Right atrium auricular region (tissue), 2 donors: ENCODE measurements around the gene NFATC2. TPM values are rescaled to one million over a fixed set of nuclear protein-coding genes. Genes with fewer than 3 reads are reported as not detected.

ENCODE experiments used
- DNase-seq: peaks from one replicate; pipeline ENCODE4 v3.0.0-alpha.2; 2019; ENCODE audit warnings: low spot score
- H3K27ac ChIP-seq, 2 donors: fragments of 200-600 bp; sonication (generic); 1 replicate in 1 of 2; 2 replicates in 1 of 2; pipeline ENCODE4 v1.5.1; 2016 to 2019
- H3K27me3 ChIP-seq, 2 donors: fragments of 200-600 bp; sonication (generic); one replicate each; pipeline versions ENCODE4 v1.5.1 to v1.6.0; 2017 to 2019
- H3K36me3 ChIP-seq: fragments of 200-600 bp; sonication (generic); one replicate; pipeline ENCODE4 v1.5.1; 2016
- H3K4me1 ChIP-seq, 2 donors: fragments of 200-600 bp; sonication (generic); one replicate each; pipeline versions ENCODE4 v1.5.1 to v1.6.0; 2017 to 2019
- H3K4me3 ChIP-seq, 2 donors: fragments of 200-600 bp; sonication (generic); 1 replicate in 1 of 2; 2 replicates in 1 of 2; pipeline ENCODE4 v1.5.1; 2017 to 2019; ENCODE audit warnings: mild to moderate bottlenecking in 1 of 2, moderate library complexity in 1 of 2
- H3K9me3 ChIP-seq, 2 donors: fragments of 200-600 bp; sonication (generic); one replicate each; pipeline ENCODE4 v1.5.1; 2019
- total RNA-seq, 2 donors: library from RNA; depleted of rRNA; stranded (reverse); fragments of >200 nt; gene quantifications; one replicate each; pipeline ENCODE4 v1.1.0, GENCODE V29; 2016
- TF ChIP-seq, protein P1 (sequence below), 2 donors: fragments of 200-600 bp; sonication (generic); IDR thresholded peaks; one replicate each; pipeline ENCODE4 v1.5.1; 2019; ENCODE audit warnings: antibody characterized with exemption in 2 of 2

The NFATC2 gene
- total RNA-seq, 2 donors from 2014 or later: 8.6 to 12.5 TPM

DNA sequence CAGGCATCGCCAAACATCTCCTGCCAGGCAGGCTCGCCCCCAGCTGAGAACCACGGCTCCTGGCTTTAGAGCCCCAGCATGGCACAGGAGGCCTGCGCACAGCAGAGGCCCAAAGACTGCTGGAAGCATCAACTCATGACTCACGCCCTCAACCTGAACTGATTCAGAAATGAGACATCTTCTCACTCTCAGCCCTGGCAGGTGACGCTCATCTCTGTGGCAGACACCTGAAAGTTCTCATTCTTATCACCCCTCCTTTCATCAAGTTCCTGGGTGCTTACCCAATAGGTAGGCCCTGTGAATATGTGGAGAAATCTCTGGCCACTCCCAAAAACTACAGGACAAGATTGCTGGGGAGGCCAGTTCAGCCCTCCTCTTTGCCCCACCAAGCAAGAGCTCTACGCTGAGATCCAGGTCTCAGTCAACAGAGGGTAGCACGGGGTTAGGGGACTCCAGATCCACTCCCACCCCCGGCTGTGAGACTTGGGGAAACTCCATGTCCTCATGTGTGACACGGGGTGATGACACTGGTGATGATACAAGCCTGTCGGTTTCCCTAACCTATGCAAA lies 11.3 kb downstream of the NFATC2 start:
- Histone ChIP-seq H3K4me3 (no peak overlapping the region), H3K27ac (peak overlapping the region; percentile 27 to 87), H3K36me3 (no peaks in the 10 kb centered on the region), H3K4me1 (peaks cover 2 to 82% of the 10 kb centered on the region in 2 donors), H3K9me3 (no peaks in the 10 kb centered on the region), H3K27me3 (no peaks in the 10 kb centered on the region)
- DNase-seq: no peak
- TF ChIP-seq, protein P1, sequence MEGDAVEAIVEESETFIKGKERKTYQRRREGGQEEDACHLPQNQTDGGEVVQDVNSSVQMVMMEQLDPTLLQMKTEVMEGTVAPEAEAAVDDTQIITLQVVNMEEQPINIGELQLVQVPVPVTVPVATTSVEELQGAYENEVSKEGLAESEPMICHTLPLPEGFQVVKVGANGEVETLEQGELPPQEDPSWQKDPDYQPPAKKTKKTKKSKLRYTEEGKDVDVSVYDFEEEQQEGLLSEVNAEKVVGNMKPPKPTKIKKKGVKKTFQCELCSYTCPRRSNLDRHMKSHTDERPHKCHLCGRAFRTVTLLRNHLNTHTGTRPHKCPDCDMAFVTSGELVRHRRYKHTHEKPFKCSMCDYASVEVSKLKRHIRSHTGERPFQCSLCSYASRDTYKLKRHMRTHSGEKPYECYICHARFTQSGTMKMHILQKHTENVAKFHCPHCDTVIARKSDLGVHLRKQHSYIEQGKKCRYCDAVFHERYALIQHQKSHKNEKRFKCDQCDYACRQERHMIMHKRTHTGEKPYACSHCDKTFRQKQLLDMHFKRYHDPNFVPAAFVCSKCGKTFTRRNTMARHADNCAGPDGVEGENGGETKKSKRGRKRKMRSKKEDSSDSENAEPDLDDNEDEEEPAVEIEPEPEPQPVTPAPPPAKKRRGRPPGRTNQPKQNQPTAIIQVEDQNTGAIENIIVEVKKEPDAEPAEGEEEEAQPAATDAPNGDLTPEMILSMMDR (IDR thresholded peaks at IDR 0.05): no peak

DNA sequence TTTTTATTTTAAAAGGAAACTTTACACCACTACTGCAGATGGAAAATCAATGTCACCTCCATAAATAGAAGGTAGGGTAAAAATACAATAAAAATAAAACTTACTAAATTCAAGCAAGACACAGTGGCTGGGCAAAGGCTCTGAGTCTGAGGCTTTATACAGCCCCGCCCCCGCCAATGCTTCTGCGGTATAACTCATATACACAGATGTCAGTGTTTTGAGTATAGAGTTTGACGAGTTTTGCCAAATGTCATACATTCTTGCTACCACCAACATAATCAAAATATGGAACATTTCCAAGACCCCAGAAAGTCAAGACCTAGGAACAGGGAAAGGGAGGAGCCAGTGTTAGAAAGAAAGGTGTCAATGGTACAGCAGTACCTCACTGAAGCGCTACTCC lies 12.8 kb downstream of the NFATC2 start:
- Histone ChIP-seq H3K4me1 (peaks cover 2 to 83% of the 10 kb centered on the region in 2 donors), H3K27ac (no peak overlapping the region), H3K4me3 (no peak overlapping the region), H3K36me3 (no peaks in the 10 kb centered on the region), H3K9me3 (no peaks in the 10 kb centered on the region), H3K27me3 (no peaks in the 10 kb centered on the region)
- DNase-seq: no peak
- TF ChIP-seq, protein P1 (IDR thresholded peaks at IDR 0.05): no peak

DNA sequence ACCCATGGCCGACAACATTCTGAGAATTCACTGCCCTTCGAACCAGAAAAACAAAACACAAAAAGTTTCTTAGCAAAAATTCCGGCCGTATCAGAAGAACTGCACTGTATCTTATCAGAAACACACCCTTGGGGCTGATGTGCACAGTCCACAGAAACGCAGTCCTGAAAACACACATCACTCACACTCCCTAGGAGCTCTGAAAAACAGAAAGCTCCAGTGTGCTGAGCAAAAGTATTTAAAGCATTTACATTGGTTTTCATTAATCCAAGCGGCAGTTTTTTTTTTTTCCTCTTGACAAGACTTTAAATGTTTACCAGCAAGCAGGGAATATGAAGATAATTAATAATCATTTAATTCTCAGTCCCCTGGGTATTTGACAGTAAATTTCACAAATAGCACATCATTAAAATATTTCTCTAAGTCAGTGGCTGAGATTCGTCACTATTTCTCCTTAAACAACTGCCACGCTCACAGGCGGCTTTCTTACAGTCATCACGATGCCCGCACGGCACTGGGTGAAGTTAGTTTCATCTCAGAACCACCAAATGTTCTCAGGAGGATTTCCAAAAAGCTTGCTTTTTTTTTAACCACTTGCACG lies 13.3 kb downstream of the NFATC2 start:
- peak overlapping the region; percentile 12 to 37 for H3K27ac ChIP-seq
- peaks cover 2 to 83% of the 10 kb centered on the region in 2 donors for H3K4me1 ChIP-seq

DNA sequence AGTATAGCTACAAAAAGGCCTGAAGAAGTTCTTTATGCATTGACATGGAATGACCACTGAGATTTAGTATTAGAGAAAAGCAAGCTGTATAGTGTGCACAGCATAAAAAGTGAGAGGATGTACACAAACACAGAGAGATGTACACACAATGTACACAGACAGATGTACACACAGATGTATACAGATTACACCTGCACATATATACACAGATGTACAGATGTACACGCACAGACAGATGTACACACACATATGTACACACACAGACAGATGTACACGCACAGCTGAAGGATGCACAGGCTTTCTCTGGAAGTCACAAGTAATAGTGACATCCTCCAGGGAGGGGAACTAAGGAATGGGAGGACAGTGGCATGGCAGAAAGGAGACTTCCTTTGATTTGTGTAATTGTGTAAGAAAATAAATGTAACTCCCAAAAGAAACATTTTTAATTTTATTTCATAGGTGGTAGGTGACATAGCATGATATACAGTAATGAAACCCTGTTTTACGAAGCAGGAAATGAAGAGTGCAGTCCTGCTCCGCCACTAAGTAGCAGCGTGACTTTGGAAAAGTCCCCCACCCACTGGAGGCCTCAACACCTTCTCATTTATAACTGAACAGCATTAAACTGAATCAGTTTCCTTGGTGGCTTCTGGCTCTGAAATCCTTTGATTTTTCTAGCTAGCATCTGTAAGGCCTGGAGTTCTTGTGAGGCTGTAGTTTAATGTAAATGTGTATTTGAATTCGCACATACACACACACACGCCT lies 14.1 kb downstream of the NFATC2 start:
- H3K27ac ChIP-seq: peak overlapping the region; percentile 12 to 37
- H3K4me1 ChIP-seq: peaks cover 2 to 76% of the 10 kb centered on the region in 2 donors
- no peaks in the 10 kb centered on the region for H3K36me3 ChIP-seq
- TF ChIP-seq, protein P1 (IDR thresholded peaks at IDR 0.05): no peak
- no peaks in the 10 kb centered on the region for H3K9me3 ChIP-seq
- no peak overlapping the region for H3K4me3 ChIP-seq
- no peaks in the 10 kb centered on the region for H3K27me3 ChIP-seq
- DNase-seq: no peak

More for the DNA sequence above, 13.3 kb downstream of the NFATC2 start:
- H3K9me3 ChIP-seq: no peaks in the 10 kb centered on the region
- TF ChIP-seq, protein P1 (IDR thresholded peaks at IDR 0.05): no peak
- no peaks in the 10 kb centered on the region for H3K36me3 ChIP-seq
- no peaks in the 10 kb centered on the region for H3K27me3 ChIP-seq
- no peak for DNase-seq
- H3K4me3 ChIP-seq: no peak overlapping the region

DNA sequence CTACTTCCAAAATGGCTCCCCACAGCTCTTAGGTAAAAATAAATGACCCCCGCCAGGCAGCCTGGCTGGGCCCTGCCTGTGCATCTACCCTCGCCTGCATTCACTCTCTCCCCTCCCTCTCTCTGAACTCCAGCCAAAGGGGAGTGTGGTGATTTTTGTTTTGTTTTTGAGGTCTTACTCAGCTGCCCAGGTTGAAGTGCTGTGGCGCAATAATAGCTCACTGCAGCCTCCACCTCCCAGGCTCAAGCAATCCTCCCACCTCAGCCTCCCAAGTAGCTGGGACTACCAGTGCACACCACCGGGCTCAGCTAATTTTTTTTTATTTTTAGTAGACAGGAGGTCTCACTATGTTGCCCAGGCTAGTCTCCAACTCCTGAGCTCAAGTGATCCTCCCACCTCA lies 15.8 kb downstream of the NFATC2 start:
- H3K9me3 ChIP-seq: no peaks in the 10 kb centered on the region
- no peaks in the 10 kb centered on the region for H3K27me3 ChIP-seq
- H3K27ac ChIP-seq: no peak overlapping the region
- no peak for DNase-seq
- TF ChIP-seq, protein P1 (IDR thresholded peaks at IDR 0.05): no peak
- no peaks in the 10 kb centered on the region for H3K36me3 ChIP-seq
- H3K4me1 ChIP-seq: peaks cover 2 to 59% of the 10 kb centered on the region in 2 donors
- H3K4me3 ChIP-seq: no peak overlapping the region
